ENCODE data around the gene CPA4.

GRCh38 chr7:130274983-130275591 lies 17.9 kb upstream of the CPA4 start:
- TF ChIP-seq ZNF274 (IDR thresholded peaks at IDR 0.05; ENCODE audit: low read depth, low read length): no peak
- no peak for TF ChIP-seq SUZ12 (IDR thresholded peaks at IDR 0.05; ENCODE audit: extremely low read depth, insufficient read depth, insufficient read length)

Measured in NT2/D1 (cell line).